ENCODE measurements around the gene DGKH.

GRCh38 chr13:42215578-42216421 is 167.4 kb downstream of the DGKH start:
- TF ChIP-seq CTCF (IDR thresholded peaks at IDR 0.05; ENCODE audit: low read length) (peak; percentile 47), EZH2 (optimal IDR thresholded peaks at IDR 0.05; ENCODE audit: low read depth, low read length) (no peak), EZH2phosphoT487 (IDR thresholded peaks at IDR 0.05; ENCODE audit: low read length) (no peak)
